Mesendoderm (in vitro differentiated cells): ENCODE data around the gene SKIL.
A peak's percentile ranks its signal among the peaks of the same experiment; 100 is the strongest.

ENCODE experiments used
- DNase-seq: peaks from one replicate; pipeline ENCODE4 v3.0.0; 2013
- H2AK5ac ChIP-seq: 2 replicates; pipeline ENCODE4 v1.6.1; 2013; ENCODE audit warnings: low read length, inconsistent platforms
- H2BK120ac ChIP-seq: 2 replicates; pipeline ENCODE4 v1.6.1; 2013; ENCODE audit warnings: low read depth, mild to moderate bottlenecking, low read length, moderate library complexity, mixed read lengths
- H2BK15ac ChIP-seq: replicated peaks from 2 replicates; pipeline ENCODE4 v1.6.1; 2013; ENCODE audit warnings: low read depth, mild to moderate bottlenecking, moderate library complexity
- H2BK5ac ChIP-seq: 2 replicates; pipeline ENCODE4 v1.6.1; 2013; ENCODE audit warnings: low read length, inconsistent platforms
- H3K18ac ChIP-seq: 2 replicates; pipeline ENCODE4 v1.6.1; 2013; ENCODE audit warnings: mild to moderate bottlenecking, low read length, mixed read lengths
- H3K23ac ChIP-seq: one replicate; pipeline ENCODE4 v1.6.1; 2013; ENCODE audit warnings: low read length
- H3K27ac ChIP-seq: 2 replicates; pipeline ENCODE4 v1.5.1; 2013; ENCODE audit warnings: low read depth, mild to moderate bottlenecking, inconsistent platforms, low read length, moderate library complexity
- H3K27me3 ChIP-seq: 2 replicates; pipeline ENCODE4 v1.6.1; 2013; ENCODE audit warnings: low read length, control low read depth, mild to moderate bottlenecking, inconsistent platforms; ENCODE audit not compliant: insufficient read depth, poor library complexity
- H3K36me3 ChIP-seq: 2 replicates; pipeline ENCODE4 v1.6.1; 2013; ENCODE audit warnings: low read length, inconsistent platforms; ENCODE audit not compliant: control insufficient read depth, insufficient read depth
- H3K4ac ChIP-seq: one replicate; pipeline ENCODE4 v1.6.1; 2013; ENCODE audit warnings: low read depth, mild to moderate bottlenecking, low read length, moderate library complexity
- H3K4me1 ChIP-seq: 2 replicates; pipeline ENCODE4 v1.6.1; 2013; ENCODE audit warnings: low read depth, low read length, inconsistent platforms; ENCODE audit not compliant: control insufficient read depth
- H3K4me2 ChIP-seq: 2 replicates; pipeline ENCODE4 v1.6.1; 2013; ENCODE audit warnings: low read length
- H3K4me3 ChIP-seq: 2 replicates; pipeline ENCODE4 v1.5.1; 2013; ENCODE audit warnings: mild to moderate bottlenecking, low read length
- H3K56ac ChIP-seq: one replicate; pipeline ENCODE4 v1.6.1; 2013; ENCODE audit warnings: low read length
- H3K79me1 ChIP-seq: 2 replicates; pipeline ENCODE4 v1.6.1; 2013; ENCODE audit warnings: low read length, inconsistent platforms
- H3K79me2 ChIP-seq: 2 replicates; pipeline ENCODE4 v1.6.1; 2013; ENCODE audit warnings: mild to moderate bottlenecking, low read length; ENCODE audit not compliant: control insufficient read depth, insufficient read depth
- H3K9ac ChIP-seq: 2 replicates; pipeline ENCODE4 v1.6.1; 2013; ENCODE audit warnings: low read length, inconsistent platforms
- H4K5ac ChIP-seq: one replicate; pipeline ENCODE4 v1.6.1; 2013; ENCODE audit warnings: low read length
- H4K8ac ChIP-seq: one replicate; pipeline ENCODE4 v1.6.1; 2013; ENCODE audit warnings: low read depth, mild to moderate bottlenecking, control low read depth, low read length, moderate library complexity
- WGBS: extraction: QIAGEN DNeasy Blood & Tissue Kit; methylation state at CpG from one replicate; pipeline ENCODE4 v1.1.7; 2013; ENCODE audit warnings: low lambda C conversion rate, missing lambda C conversion rate; ENCODE audit not compliant: insufficient coverage; ENCODE audit errors: extremely low coverage; 5-methylcytosine and 5-hydroxymethylcytosine counted together

Gene SKIL

GRCh38 chr3:170360466-170360865 lies 3.0 kb downstream of the SKIL start:
- Histone ChIP-seq H2AK5ac (no peak overlapping the region), H3K79me2 (peaks cover 69% of the 10 kb centered on the region), H3K18ac (no peak overlapping the region), H3K27me3 (no peaks in the 10 kb centered on the region), H3K36me3 (peaks cover 4% of the 10 kb centered on the region), H3K4me1 (peaks cover 4% of the 10 kb centered on the region), H3K56ac (peak overlapping the region; percentile 52), H2BK5ac (no peak overlapping the region), H3K4me2 (peak overlapping the region; percentile 49), H4K5ac (no peak overlapping the region), H3K4ac (no peak overlapping the region), H4K8ac (no peak overlapping the region), H3K23ac (no peak overlapping the region), H3K9ac (peak overlapping the region; percentile 68), H2BK15ac (no peak overlapping the region), H3K27ac (no peak overlapping the region), H3K4me3 (peak overlapping the region; percentile 0), H3K79me1 (no peaks in the 10 kb centered on the region), H2BK120ac (no peak overlapping the region)
- DNase-seq: peak; percentile 49
- no CpG with 5 or more reads among the region's 5 CpGs for WGBS

DNA sequence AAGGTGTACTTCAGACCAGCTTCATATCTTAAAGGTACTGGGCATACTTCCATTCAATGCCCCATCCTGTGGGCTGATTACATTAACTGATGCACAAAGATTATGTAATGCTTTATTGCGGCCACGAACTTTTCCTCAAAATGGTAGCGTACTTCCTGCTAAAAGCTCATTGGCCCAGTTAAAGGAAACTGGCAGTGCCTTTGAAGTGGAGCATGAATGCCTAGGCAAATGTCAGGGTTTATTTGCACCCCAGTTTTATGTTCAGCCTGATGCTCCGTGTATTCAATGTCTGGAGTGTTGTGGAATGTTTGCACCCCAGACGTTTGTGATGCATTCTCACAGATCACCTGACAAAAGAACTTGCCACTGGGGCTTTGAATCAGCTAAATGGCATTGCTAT lies 3.4 kb downstream of the SKIL start:
- Histone ChIP-seq H2AK5ac (no peak overlapping the region), H3K27me3 (no peaks in the 10 kb centered on the region), H3K36me3 (peaks cover 4% of the 10 kb centered on the region), H3K23ac (no peak overlapping the region), H3K56ac (peak overlapping the region; percentile 78), H3K4me3 (peak overlapping the region; percentile 31), H3K9ac (peak overlapping the region; percentile 68), H2BK120ac (no peak overlapping the region), H3K79me1 (no peaks in the 10 kb centered on the region), H3K4ac (no peak overlapping the region), H2BK5ac (no peak overlapping the region), H3K4me1 (peaks cover 2% of the 10 kb centered on the region), H3K79me2 (peaks cover 73% of the 10 kb centered on the region), H4K5ac (no peak overlapping the region), H2BK15ac (no peak overlapping the region), H3K27ac (no peak overlapping the region), H4K8ac (no peak overlapping the region), H3K18ac (no peak overlapping the region), H3K4me2 (peak overlapping the region; percentile 69)
- DNase-seq: peak; percentile 48
- no CpG with 5 or more reads among the region's 5 CpGs for whole genome bisulfite sequencing

DNA sequence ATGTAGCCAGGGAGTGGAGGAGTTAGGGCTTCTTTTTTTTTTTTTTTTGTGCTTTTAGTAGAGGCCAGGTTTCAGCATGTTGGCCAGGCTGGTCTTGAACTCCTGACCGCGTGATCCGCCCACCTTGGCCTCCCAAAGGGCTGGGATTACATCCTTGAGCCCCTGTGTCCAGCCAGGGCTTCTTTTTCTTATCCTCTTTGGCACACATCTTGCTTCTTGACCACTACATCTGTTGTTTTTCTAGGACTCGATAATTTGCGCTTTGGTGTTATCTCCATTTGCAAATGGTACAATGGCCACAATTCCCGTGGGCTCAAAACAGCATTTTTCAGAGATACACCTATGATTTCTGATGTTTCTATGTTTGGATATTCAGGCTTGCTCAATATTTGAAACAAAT lies 4.2 kb downstream of the SKIL start:
- Histone ChIP-seq H3K4me2 (peak overlapping the region; percentile 63), H3K79me2 (peaks cover 79% of the 10 kb centered on the region), H3K4me1 (peaks cover 2% of the 10 kb centered on the region), H2BK120ac (no peak overlapping the region), H3K4ac (no peak overlapping the region), H3K9ac (peak overlapping the region; percentile 62), H4K8ac (no peak overlapping the region), H3K27ac (no peak overlapping the region), H3K79me1 (no peaks in the 10 kb centered on the region), H2AK5ac (no peak overlapping the region), H3K56ac (peak overlapping the region; percentile 18), H2BK15ac (no peak overlapping the region), H3K36me3 (peaks cover 4% of the 10 kb centered on the region), H3K27me3 (no peaks in the 10 kb centered on the region), H3K4me3 (peak overlapping the region; percentile 39), H3K23ac (no peak overlapping the region), H2BK5ac (no peak overlapping the region), H3K18ac (no peak overlapping the region), H4K5ac (no peak overlapping the region)
- WGBS: no CpG with 5 or more reads among the region's 6 CpGs
- DNase-seq: no peak

GRCh38 chr3:170363471-170363994 lies 6.0 kb downstream of the SKIL start:
- no peak overlapping the region for H4K8ac ChIP-seq
- peak overlapping the region; percentile 23 for H3K4me2 ChIP-seq
- peaks cover 2% of the 10 kb centered on the region for H3K4me1 ChIP-seq
- H3K79me1 ChIP-seq: no peaks in the 10 kb centered on the region
- H3K79me2 ChIP-seq: peaks cover 85% of the 10 kb centered on the region
- H2BK5ac ChIP-seq: no peak overlapping the region
- H4K5ac ChIP-seq: no peak overlapping the region
- H2BK15ac ChIP-seq: no peak overlapping the region
- DNase-seq: no peak
- no CpG with 5 or more reads among the region's 11 CpGs for WGBS
- H3K4me3 ChIP-seq: no peak overlapping the region
- H3K9ac ChIP-seq: peak overlapping the region; percentile 36
- H3K18ac ChIP-seq: no peak overlapping the region
- no peaks in the 10 kb centered on the region for H3K27me3 ChIP-seq
- H3K27ac ChIP-seq: no peak overlapping the region
- no peak overlapping the region for H3K56ac ChIP-seq
- no peak overlapping the region for H2BK120ac ChIP-seq
- peaks cover 4% of the 10 kb centered on the region for H3K36me3 ChIP-seq
- no peak overlapping the region for H3K4ac ChIP-seq
- H3K23ac ChIP-seq: no peak overlapping the region
- H2AK5ac ChIP-seq: no peak overlapping the region

GRCh38 chr3:170364965-170365364 lies 7.5 kb downstream of the SKIL start:
- H2BK15ac ChIP-seq: no peak overlapping the region
- no peak overlapping the region for H2AK5ac ChIP-seq
- peaks cover 4% of the 10 kb centered on the region for H3K36me3 ChIP-seq
- no peak overlapping the region for H3K56ac ChIP-seq
- H3K4me2 ChIP-seq: no peak overlapping the region
- H3K4me1 ChIP-seq: peaks cover 2% of the 10 kb centered on the region
- WGBS: no CpG with 5 or more reads among the region's 4 CpGs
- no peaks in the 10 kb centered on the region for H3K79me1 ChIP-seq
- H3K4me3 ChIP-seq: no peak overlapping the region
- no peak overlapping the region for H2BK120ac ChIP-seq
- H4K5ac ChIP-seq: no peak overlapping the region
- H3K9ac ChIP-seq: no peak overlapping the region
- H4K8ac ChIP-seq: no peak overlapping the region
- no peak overlapping the region for H3K23ac ChIP-seq
- H3K27me3 ChIP-seq: no peaks in the 10 kb centered on the region
- H3K27ac ChIP-seq: no peak overlapping the region
- DNase-seq: no peak
- no peak overlapping the region for H3K18ac ChIP-seq
- H3K79me2 ChIP-seq: peaks cover 82% of the 10 kb centered on the region
- no peak overlapping the region for H3K4ac ChIP-seq
- no peak overlapping the region for H2BK5ac ChIP-seq

DNA sequence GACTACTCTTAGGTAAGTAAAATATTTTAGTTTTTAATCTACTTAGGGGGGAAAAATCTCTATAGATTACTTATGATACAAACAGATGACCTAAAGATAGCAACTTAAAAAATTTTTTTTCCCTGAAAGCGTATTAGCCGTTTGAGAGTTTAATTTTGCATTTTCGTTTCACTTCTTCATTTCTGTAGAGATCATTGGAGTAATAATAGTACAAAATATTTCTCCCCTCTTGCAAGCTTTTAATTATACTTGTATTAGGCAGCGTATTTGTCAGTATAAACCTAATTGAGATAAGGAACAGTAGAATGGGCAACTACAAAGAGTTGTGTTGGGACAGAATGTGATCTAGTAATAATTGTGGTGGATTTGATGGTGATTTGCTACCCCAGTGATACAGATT lies 10.3 kb downstream of the SKIL start:
- Histone ChIP-seq H3K36me3 (no peaks in the 10 kb centered on the region), H2BK120ac (no peak overlapping the region), H2AK5ac (no peak overlapping the region), H3K27me3 (no peaks in the 10 kb centered on the region), H3K79me2 (peaks cover 77% of the 10 kb centered on the region), H4K8ac (no peak overlapping the region), H3K27ac (no peak overlapping the region), H3K23ac (no peak overlapping the region), H2BK5ac (no peak overlapping the region), H3K79me1 (no peaks in the 10 kb centered on the region), H4K5ac (no peak overlapping the region), H3K9ac (no peak overlapping the region), H3K4me2 (no peak overlapping the region), H3K4ac (no peak overlapping the region), H3K4me1 (no peaks in the 10 kb centered on the region), H3K18ac (no peak overlapping the region), H3K56ac (no peak overlapping the region), H3K4me3 (no peak overlapping the region), H2BK15ac (no peak overlapping the region)
- DNase-seq: no peak
- no CpG with 5 or more reads among the region's 4 CpGs for WGBS
